ENCODE data around the gene LRRFIP2.

GRCh38 chr3:37123292-37123691 lies 51.1 kb downstream of the LRRFIP2 start:
- TF ChIP-seq CTCF (conservative IDR thresholded peaks at IDR 0.05 in 1 of 2, IDR thresholded peaks at IDR 0.05 in 1 of 2; ENCODE audit: extremely low read depth in 1 of 2, insufficient read depth in 1 of 2, low read depth in 1 of 2, low read length in 2 of 2) = no peak
- TF ChIP-seq EZH2 (IDR thresholded peaks at IDR 0.05; ENCODE audit: borderline replicate concordance, low read length) = no peak

Data from mammary epithelial cell (primary cell).